Pancreas (tissue), 10 donors: ENCODE results near the gene FAM89A. TPM values are rescaled to one million over a fixed set of nuclear protein-coding genes. Genes with fewer than 3 reads are reported as not detected.
"Not testable (repeated sequence)": the region's sequence is repeated elsewhere in the genome, so short reads cannot be mapped to it uniquely, and the experiment has no call there.

ENCODE experiments used
- ATAC-seq, 4 donors: fragments of 200-7000 bp; cut with Tn5 transposase; one replicate each; pipeline versions ENCODE4 v1.8.0 to v1.9.1; 2020; ENCODE audit warnings: mild to moderate bottlenecking in 4 of 4, moderate library complexity in 4 of 4
- DNase-seq, 6 donors: peaks; one replicate each; pipeline ENCODE4 v3.0.0-alpha.2; 2020
- FAIRE-seq: peaks from 2 replicates; lab custom pipeline; 2012; peaks lifted over from hg19 to GRCh38; lab: Jason Lieb, UNC
- H3K27ac ChIP-seq, 4 donors: fragments of 200-600 bp; sonication (generic); 1 replicate in 3 of 4; 2 replicates in 1 of 4; pipeline versions ENCODE4 v1.5.0 to v1.8.0; 2020
- H3K27me3 ChIP-seq, 4 donors: fragments of 200-600 bp; one replicate each; pipeline ENCODE4 v1.8.0; 2021
- H3K36me3 ChIP-seq, 3 donors: fragments of 200-600 bp; sonication (generic) in 1 of 3; one replicate each; pipeline versions ENCODE4 v1.5.0 to v1.8.0; 2020 to 2021
- H3K4me1 ChIP-seq, 3 donors: fragments of 200-600 bp; one replicate each; pipeline ENCODE4 v1.8.0; 2021
- H3K4me3 ChIP-seq, 4 donors: fragments of 200-600 bp; sonication (generic) in 2 of 4; one replicate each; pipeline versions ENCODE4 v1.5.0 to v1.8.0; 2020 to 2021
- H3K9me3 ChIP-seq, 4 donors: fragments of 200-600 bp; one replicate each; pipeline ENCODE4 v1.8.0; 2021
- CTCF ChIP-seq, 4 donors: fragments of 200-600 bp; sonication (generic) in 3 of 4; IDR thresholded peaks; one replicate each; pipeline versions ENCODE4 v1.5.0 to v1.8.0; 2021; ENCODE audit warnings: antibody characterized with exemption in 4 of 4
- WGBS, 2 donors: extraction: QIAGEN DNeasy Blood & Tissue Kit; methylation state at CpG; one replicate each; pipeline ENCODE4 v1.1.7; 2013; 5-methylcytosine and 5-hydroxymethylcytosine counted together
- intact Hi-C, 3 donors: fragments of 100-400 bp; cut with DNase I; formaldehyde crosslinking; loops; one replicate each; pipeline versions ENCODE4 v1.11.1 to v1.14.2; 2022
- polyA plus RNA-seq, 2 donors: library from polyadenylated mRNA; stranded (reverse); fragments of 200-250 nt; gene quantifications; one replicate each; pipeline ENCODE4 v1.2.3, GENCODE V29; 2013
- total RNA-seq, 6 donors: library from RNA; stranded (reverse); fragmentation: NEBNext Ultra II Directional in 4 of 6; extraction: Animal tissue kit (Norgen Biotek cat#: 25700) in 4 of 6; gene quantifications; one replicate each; pipeline versions ENCODE4 v1.2.1 to v1.2.4, GENCODE V29; 2021 to 2023
- donor health status: healthy with polysubstance abuse.
- donor health status: DM: no; HTN: no; CAD: no; lungs with moderate emphysema.
- donor health status: DM: no; HTN: no; CAD: no.
- donor health status: control.
- donor health status: control.
- donor health status: Bipolar disorder and iron deficiency.
- donor health status: DM: yes; HTN: yes; CAD: no.
- donor health status: DM: no; HTN: no; CAD: no.
- donor health status: DM: no; HTN: no; CAD: no.
- donor health status: DM: yes; HTN: yes; CAD: no.

FAM89A gene
- total and polyA plus RNA-seq, 8 donors, result 3.5 to 10.2 (median 7.4) TPM

GRCh38 chr1:231032963-231033362 lies 7.1 kb downstream of the FAM89A start:
- Histone ChIP-seq H3K27me3 (no peaks in the 10 kb centered on the region), H3K36me3 (no peaks in the 10 kb centered on the region), H3K27ac (no peak overlapping the region), H3K4me1 (peaks cover 0 to 3% (median 0%) of the 10 kb centered on the region in 3 donors), H3K9me3 (no peaks in the 10 kb centered on the region), H3K4me3 (no peak overlapping the region)
- no peak for TF ChIP-seq CTCF (IDR thresholded peaks at IDR 0.05)
- FAIRE-seq (no peak), ATAC-seq (no peak), DNase-seq (no peak)
- WGBS, 2 donors, result 50 to 60% methylated on average over 7 of the region's 7 CpGs
- intact Hi-C loops, result no loop called here

- no peak for ATAC-seq
- intact Hi-C loops, result no loop called here
- no peak for DNase-seq
- no peaks in the 10 kb centered on the region for H3K9me3 ChIP-seq
- H3K27ac ChIP-seq, result no peak overlapping the region
- no peak for FAIRE-seq
- no peak overlapping the region for H3K4me3 ChIP-seq
- no peaks in the 10 kb centered on the region for H3K27me3 ChIP-seq
- no peak for TF ChIP-seq CTCF (IDR thresholded peaks at IDR 0.05)
- WGBS, 2 donors, result 86 to 91% methylated on average over 6 of the region's 6 CpGs
- H3K36me3 ChIP-seq, result no peaks in the 10 kb centered on the region
- no peaks in the 10 kb centered on the region for H3K4me1 ChIP-seq
These were observed 10.2 kb downstream of the FAM89A start for GRCh38 chr1:231029841-231030240.

GRCh38 chr1:231029247-231029646 lies 10.8 kb downstream of the FAM89A start:
- 97 to 99% methylated on average over 4 of the region's 4 CpGs for WGBS, 2 donors
- H3K4me1 ChIP-seq, H3K27ac ChIP-seq, intact Hi-C loops, H3K4me3 ChIP-seq, H3K27me3 ChIP-seq, FAIRE-seq, H3K9me3 ChIP-seq, DNase-seq, ATAC-seq, H3K36me3 ChIP-seq: not testable (repeated sequence)

- DNase-seq (no peak), FAIRE-seq (no peak)
- H3K27ac ChIP-seq, result no peak overlapping the region
These were observed 11.4 kb downstream of the FAM89A start for GRCh38 chr1:231028682-231029081.

GRCh38 chr1:231027971-231028370 lies 12.1 kb downstream of the FAM89A start:
- TF ChIP-seq CTCF (IDR thresholded peaks at IDR 0.05), result no peak
- no peak for FAIRE-seq

More at GRCh38 chr1:231028682-231029081, 11.4 kb downstream of the FAM89A start:
- H3K4me1 ChIP-seq, result no peaks in the 10 kb centered on the region
- 88% methylated on average over 7 of the region's 7 CpGs for WGBS, 2 donors
- ATAC-seq, result no peak
- H3K9me3 ChIP-seq, result no peaks in the 10 kb centered on the region
- no peaks in the 10 kb centered on the region for H3K36me3 ChIP-seq
- no peak for TF ChIP-seq CTCF (IDR thresholded peaks at IDR 0.05)
- no peaks in the 10 kb centered on the region for H3K27me3 ChIP-seq
- intact Hi-C loops, result no loop called here
- no peak overlapping the region for H3K4me3 ChIP-seq

More at GRCh38 chr1:231027971-231028370, 12.1 kb downstream of the FAM89A start:
- Histone ChIP-seq H3K4me3 (no peak overlapping the region), H3K9me3 (no peaks in the 10 kb centered on the region), H3K27me3 (no peaks in the 10 kb centered on the region), H3K4me1 (no peaks in the 10 kb centered on the region), H3K27ac (no peak overlapping the region), H3K36me3 (no peaks in the 10 kb centered on the region)
- DNase-seq, result no peak
- 96 to 98% methylated on average over 10 of the region's 10 CpGs for WGBS, 2 donors
- intact Hi-C loops, result no loop called here
- ATAC-seq, result no peak
